OCI-LY1 (cell line): ENCODE measurements around the gene LCOR.
"Not testable (repeated sequence)": the region's sequence is repeated elsewhere in the genome, so short reads cannot be mapped to it uniquely, and the experiment has no call there.

ENCODE experiments used
- H2AFZ ChIP-seq: fragments of 200-600 bp; sonication (generic), shearing (Covaris generic); 2 replicates; pipeline ENCODE4 v1.6.0; 2014; ENCODE audit warnings: antibody characterized with exemption, mild to moderate bottlenecking, low read length
- H3F3A ChIP-seq: fragments of 200-600 bp; sonication (generic), shearing (Covaris generic); 2 replicates; pipeline ENCODE4 v1.6.0; 2014; ENCODE audit warnings: mild to moderate bottlenecking, antibody characterized with exemption, low read length, moderate library complexity; ENCODE audit not compliant: insufficient read depth
- H3K27ac ChIP-seq: fragments of 200-600 bp; sonication (generic); 2 replicates; pipeline ENCODE4 v1.5.1; 2014; ENCODE audit warnings: low read length, mixed run types, mild to moderate bottlenecking, low read depth; ENCODE audit not compliant: poor library complexity, severe bottlenecking
- H3K27me3 ChIP-seq: fragments of 200-600 bp; sonication (generic); 2 replicates; pipeline ENCODE4 v1.6.0; 2014; ENCODE audit warnings: antibody characterized with exemption, mild to moderate bottlenecking, low read length, moderate library complexity; ENCODE audit not compliant: insufficient read depth
- H3K36me3 ChIP-seq: fragments of 200-600 bp; sonication (generic); 2 replicates; pipeline ENCODE4 v1.6.1; 2014; ENCODE audit warnings: mild to moderate bottlenecking, antibody characterized with exemption, low read length, moderate library complexity, mixed read lengths; ENCODE audit not compliant: insufficient read depth
- H3K4me1 ChIP-seq: fragments of 200-600 bp; sonication (generic); 2 replicates; pipeline ENCODE4 v1.5.1; 2014; ENCODE audit warnings: mild to moderate bottlenecking, low read length, moderate library complexity; ENCODE audit not compliant: insufficient read depth, severe bottlenecking
- H3K4me2 ChIP-seq: fragments of 200-600 bp; sonication (generic), shearing (Covaris generic); 2 replicates; pipeline ENCODE4 v1.6.1; 2014; ENCODE audit warnings: low read length
- H3K4me3 ChIP-seq: fragments of 200-600 bp; sonication (generic); 2 replicates; pipeline ENCODE4 v1.5.1; 2014; ENCODE audit warnings: low read length, low read depth, mild to moderate bottlenecking, mixed read lengths; ENCODE audit not compliant: poor library complexity, severe bottlenecking
- H3K79me2 ChIP-seq: fragments of 200-600 bp; shearing (Covaris generic); 2 replicates; pipeline ENCODE4 v1.6.1; 2016; ENCODE audit warnings: mixed run types, low read length, mixed read lengths; ENCODE audit not compliant: insufficient read depth
- H3K9ac ChIP-seq: fragments of 200-600 bp; sonication (generic), shearing (Covaris generic); 2 replicates; pipeline ENCODE4 v1.6.1; 2014; ENCODE audit warnings: mild to moderate bottlenecking, low read length, mixed read lengths
- H3K9me2 ChIP-seq: fragments of 200-600 bp; sonication (generic), shearing (Covaris generic); 2 replicates; pipeline ENCODE4 v1.6.1; 2014; ENCODE audit warnings: low read depth, mild to moderate bottlenecking, low read length, mixed read lengths
- H3K9me3 ChIP-seq: fragments of 200-600 bp; shearing (Covaris generic); 2 replicates; pipeline ENCODE4 v1.6.1; 2014; ENCODE audit warnings: low read length, mixed read lengths
- H4K20me1 ChIP-seq: fragments of 200-600 bp; sonication (generic), shearing (Covaris generic); 2 replicates; pipeline ENCODE4 v1.6.0; 2016; ENCODE audit warnings: mild to moderate bottlenecking, low read length; ENCODE audit not compliant: insufficient read depth
- CTCF ChIP-seq: fragments of 200-600 bp; sonication (generic), shearing (Covaris generic); IDR thresholded peaks from 2 replicates; pipeline ENCODE4 v1.5.1; 2017; ENCODE audit warnings: mild to moderate bottlenecking, antibody characterized with exemption, low read length, moderate library complexity, mixed read lengths
- EZH2 ChIP-seq: fragments of 200-600 bp; sonication (generic), shearing (Covaris generic); IDR thresholded peaks from 2 replicates; pipeline ENCODE4 v1.8.0; 2017; ENCODE audit warnings: borderline replicate concordance, mixed run types, mild to moderate bottlenecking, antibody characterized with exemption, low read length, moderate library complexity, mixed read lengths

LCOR gene

DNA sequence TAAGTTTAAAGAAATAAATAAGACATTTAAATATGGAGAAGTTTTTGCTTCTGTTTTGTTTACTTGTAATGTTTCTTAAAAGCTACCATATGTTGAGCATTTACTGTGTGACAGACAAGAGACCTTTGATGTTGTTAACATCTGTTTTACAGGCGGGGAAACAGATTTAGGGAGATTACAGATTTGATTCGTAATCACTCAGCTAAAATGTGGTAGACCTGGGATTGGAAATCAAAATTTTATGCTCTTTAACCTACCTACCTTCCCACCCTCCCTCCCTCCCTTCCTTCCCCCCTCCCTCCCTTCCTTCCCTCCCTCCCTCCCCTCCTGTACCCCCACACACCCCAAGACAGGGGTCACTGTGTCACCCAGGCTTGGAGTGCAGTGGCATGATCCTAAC, 11.7 kb downstream of the LCOR start:
- Histone ChIP-seq H4K20me1 (no peaks in the 10 kb centered on the region), H3K36me3 (no peaks in the 10 kb centered on the region), H3K79me2 (peaks cover 76% of the 10 kb centered on the region), H3K27ac (no peak overlapping the region), H3K4me3 (no peak overlapping the region), H3F3A (no peaks in the 10 kb centered on the region), H3K9me2 (no peaks in the 10 kb centered on the region), H3K9ac (no peak overlapping the region), H3K27me3 (no peaks in the 10 kb centered on the region), H3K4me2 (no peak overlapping the region), H3K4me1 (peaks cover 27% of the 10 kb centered on the region), H2AFZ (no peak overlapping the region), H3K9me3 (no peaks in the 10 kb centered on the region)
- no peak for TF ChIP-seq CTCF
- TF ChIP-seq EZH2: no peak

GRCh38 chr10:96846395-96846794, 14.3 kb downstream of the LCOR start:
- H3K4me1 ChIP-seq: peaks cover 6% of the 10 kb centered on the region
- no peak overlapping the region for H3K27ac ChIP-seq

DNA sequence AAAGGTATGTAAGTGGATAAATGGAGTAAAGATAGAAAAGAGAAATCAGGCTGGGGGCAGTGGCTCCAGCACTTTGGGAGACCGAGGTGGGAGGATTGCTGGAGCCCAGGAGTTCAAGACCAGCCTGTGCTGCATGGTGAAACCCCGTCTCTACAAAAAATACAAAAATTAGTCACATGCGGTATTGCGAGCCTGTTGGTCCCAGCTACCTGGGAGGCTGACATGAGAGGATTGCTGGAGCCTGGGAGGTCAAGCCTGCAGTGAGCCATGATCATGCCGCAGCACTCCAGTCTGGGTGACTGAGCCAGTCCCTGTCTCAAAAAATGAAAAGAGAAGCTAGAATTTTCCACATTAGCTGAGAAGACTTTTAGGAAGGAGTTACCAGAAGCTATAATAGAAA, 14.8 kb downstream of the LCOR start:
- Histone ChIP-seq H2AFZ (no peak overlapping the region), H3F3A (no peaks in the 10 kb centered on the region), H3K9me2 (no peaks in the 10 kb centered on the region), H3K9me3 (no peaks in the 10 kb centered on the region), H3K27me3 (no peaks in the 10 kb centered on the region), H3K27ac (no peak overlapping the region), H3K4me3 (no peak overlapping the region), H3K4me1 (peaks cover 6% of the 10 kb centered on the region), H4K20me1 (no peaks in the 10 kb centered on the region), H3K36me3 (no peaks in the 10 kb centered on the region), H3K4me2 (no peak overlapping the region), H3K9ac (no peak overlapping the region), H3K79me2 (peaks cover 66% of the 10 kb centered on the region)
- TF ChIP-seq EZH2 (no peak), CTCF (no peak)

More at GRCh38 chr10:96846395-96846794, 14.3 kb downstream of the LCOR start:
- no peaks in the 10 kb centered on the region for H3K27me3 ChIP-seq
- no peak overlapping the region for H3K4me2 ChIP-seq
- H3K79me2 ChIP-seq: peaks cover 65% of the 10 kb centered on the region
- no peaks in the 10 kb centered on the region for H3K9me2 ChIP-seq
- H2AFZ ChIP-seq: no peak overlapping the region
- H3K4me3 ChIP-seq: no peak overlapping the region
- no peak overlapping the region for H3K9ac ChIP-seq
- TF ChIP-seq CTCF (no peak), EZH2 (no peak)
- H3K9me3 ChIP-seq: no peaks in the 10 kb centered on the region
- H3F3A ChIP-seq: no peaks in the 10 kb centered on the region
- H3K36me3 ChIP-seq: no peaks in the 10 kb centered on the region
- H4K20me1 ChIP-seq: no peaks in the 10 kb centered on the region

- H3K27ac ChIP-seq, H3K9me2 ChIP-seq, H3K36me3 ChIP-seq, H3K4me1 ChIP-seq, H3K27me3 ChIP-seq, H3K9ac ChIP-seq, H3F3A ChIP-seq, H4K20me1 ChIP-seq, H2AFZ ChIP-seq, H3K4me2 ChIP-seq, H3K4me3 ChIP-seq, H3K9me3 ChIP-seq: not testable (repeated sequence)
- H3K79me2 ChIP-seq: peaks cover 64% of the 10 kb centered on the region
Measured at GRCh38 chr10:96847356-96847755, 15.3 kb downstream of the LCOR start.
